ENCODE measurements around the gene ECE2.

Gene ECE2

GRCh38 chr3:184308744-184309143, 32.9 kb downstream of the ECE2 start:
- Histone ChIP-seq H3K4me2 (no peak overlapping the region), H3K27me3 (ENCODE audit: insufficient read depth, low read depth) (no peaks in the 10 kb centered on the region), H2AFZ (ENCODE audit: low read depth) (no peak overlapping the region), H3K4me1 (ENCODE audit: low read depth, poor library complexity, severe bottlenecking) (peaks cover under 1% of the 10 kb centered on the region), H4K20me1 (ENCODE audit: insufficient read depth) (no peaks in the 10 kb centered on the region), H3K36me3 (ENCODE audit: insufficient read depth) (peaks cover 14% of the 10 kb centered on the region; the same call in 1 of the 2 replicates), H3K9ac (no peak overlapping the region), H3K27ac (no peak overlapping the region), H3K4me3 (IDR thresholded peaks at IDR 0.05; ENCODE audit: insufficient read depth, low read depth, low read length) (no peak overlapping the region), H3K79me2 (ENCODE audit: insufficient read depth, low read depth) (no peaks in the 10 kb centered on the region)
- TF ChIP-seq CTCF (conservative IDR thresholded peaks at IDR 0.05; ENCODE audit: low read depth, low read length) = no peak

GRCh38 chr3:184311633-184312032, 35.8 kb downstream of the ECE2 start:
- H3K27me3 ChIP-seq (ENCODE audit: insufficient read depth, low read depth) = no peaks in the 10 kb centered on the region
- no peak overlapping the region for H3K4me2 ChIP-seq
- H3K9ac ChIP-seq = no peak overlapping the region
- peaks cover 8% of the 10 kb centered on the region for H4K20me1 ChIP-seq (ENCODE audit: insufficient read depth)
- no peak for TF ChIP-seq CTCF (conservative IDR thresholded peaks at IDR 0.05; ENCODE audit: low read depth, low read length)
- peaks cover 6% of the 10 kb centered on the region; the same call in 1 of the 2 replicates for H3K36me3 ChIP-seq (ENCODE audit: insufficient read depth)
- peaks cover 18% of the 10 kb centered on the region for H3K79me2 ChIP-seq (ENCODE audit: insufficient read depth, low read depth)
- no peak overlapping the region for H3K27ac ChIP-seq
- peaks cover 11% of the 10 kb centered on the region for H3K4me1 ChIP-seq (ENCODE audit: low read depth, poor library complexity, severe bottlenecking)
- H3K4me3 ChIP-seq (IDR thresholded peaks at IDR 0.05; ENCODE audit: insufficient read depth, low read depth, low read length) = no peak overlapping the region
- no peak overlapping the region for H2AFZ ChIP-seq (ENCODE audit: low read depth)

GRCh38 chr3:184314363-184314699, 38.5 kb downstream of the ECE2 start, which contains the start of gene EIF4G1:
Gene EIF4G1, plus strand, starts transcription at chr3:184314606. Its CDS starts 1,191 bp downstream, at chr3:184315797.
- no peak for TF ChIP-seq CTCF (conservative IDR thresholded peaks at IDR 0.05; ENCODE audit: low read depth, low read length)
- Histone ChIP-seq H3K4me1 (ENCODE audit: low read depth, poor library complexity, severe bottlenecking) (peaks cover 38% of the 10 kb centered on the region), H3K4me2 (peak within 1 kb of the TSS; percentile 79), H3K4me3 (IDR thresholded peaks at IDR 0.05; ENCODE audit: insufficient read depth, low read depth, low read length) (peak within 1 kb of the TSS; percentile 17), H2AFZ (ENCODE audit: low read depth) (peak within 1 kb of the TSS; percentile 82), H3K9ac (peak within 1 kb of the TSS; percentile 97), H4K20me1 (ENCODE audit: insufficient read depth) (peaks cover 31% of the 10 kb centered on the region), H3K27ac (peak within 1 kb of the TSS; percentile 78), H3K27me3 (ENCODE audit: insufficient read depth, low read depth) (no peaks in the 10 kb centered on the region), H3K36me3 (ENCODE audit: insufficient read depth) (peaks cover 10% of the 10 kb centered on the region; the same call in 1 of the 2 replicates), H3K79me2 (ENCODE audit: insufficient read depth, low read depth) (peaks cover 45% of the 10 kb centered on the region)

GRCh38 chr3:184314700-184315542, 39.1 kb downstream of the ECE2 start:
- peaks cover 43% of the 10 kb centered on the region for H3K4me1 ChIP-seq (ENCODE audit: low read depth, poor library complexity, severe bottlenecking)

More at GRCh38 chr3:184314700-184315542, 39.1 kb downstream of the ECE2 start:
- Histone ChIP-seq H3K4me2 (peak overlapping the region; percentile 79), H3K27me3 (ENCODE audit: insufficient read depth, low read depth) (no peaks in the 10 kb centered on the region), H3K36me3 (ENCODE audit: insufficient read depth) (peaks cover 10% of the 10 kb centered on the region; the same call in 1 of the 2 replicates), H3K79me2 (ENCODE audit: insufficient read depth, low read depth) (peaks cover 51% of the 10 kb centered on the region), H4K20me1 (ENCODE audit: insufficient read depth) (peaks cover 34% of the 10 kb centered on the region), H3K4me3 (IDR thresholded peaks at IDR 0.05; ENCODE audit: insufficient read depth, low read depth, low read length) (peak overlapping the region; percentile 17), H2AFZ (ENCODE audit: low read depth) (no peak overlapping the region), H3K27ac (peak overlapping the region; percentile 78), H3K9ac (peak overlapping the region; percentile 97)
- no peak for TF ChIP-seq CTCF (conservative IDR thresholded peaks at IDR 0.05; ENCODE audit: low read depth, low read length)

Data from KMS-11 (cell line).